ENCODE measurements around the gene METTL4.

Gene METTL4

GRCh38 chr18:2588666-2589344 lies 17.5 kb upstream of the METTL4 start:
- peaks cover 11% of the 10 kb centered on the region for H3K4me1 ChIP-seq (ENCODE audit: control insufficient read depth, insufficient read depth, low read length)
- H3K9ac ChIP-seq (ENCODE audit: low read depth, low read length): no peak overlapping the region
- no peaks in the 10 kb centered on the region for H3K27me3 ChIP-seq (ENCODE audit: control insufficient read depth, insufficient read depth, low read length)
- H3K4me3 ChIP-seq (ENCODE audit: low read length): no peak overlapping the region
- H3K4me2 ChIP-seq (ENCODE audit: low read length): no peak overlapping the region
- H3K36me3 ChIP-seq (ENCODE audit: insufficient read depth, low read length): peaks cover 12% of the 10 kb centered on the region
- H3K9me3 ChIP-seq (replicated peaks; ENCODE audit: low read length): no peaks in the 10 kb centered on the region

GRCh38 chr18:2587788-2588187 lies 16.5 kb upstream of the METTL4 start:
- Histone ChIP-seq H3K27me3 (ENCODE audit: control insufficient read depth, insufficient read depth, low read length) (no peaks in the 10 kb centered on the region), H3K4me2 (ENCODE audit: low read length) (no peak overlapping the region), H3K36me3 (ENCODE audit: insufficient read depth, low read length) (peaks cover 12% of the 10 kb centered on the region), H3K4me1 (ENCODE audit: control insufficient read depth, insufficient read depth, low read length) (peaks cover 8% of the 10 kb centered on the region), H3K9ac (ENCODE audit: low read depth, low read length) (no peak overlapping the region), H3K4me3 (ENCODE audit: low read length) (no peak overlapping the region), H3K9me3 (replicated peaks; ENCODE audit: low read length) (no peaks in the 10 kb centered on the region)

GRCh38 chr18:2573408-2573807 lies 2.1 kb upstream of the METTL4 start:
- no peaks in the 10 kb centered on the region for H3K9me3 ChIP-seq (replicated peaks; ENCODE audit: low read length)
- H3K36me3 ChIP-seq (ENCODE audit: insufficient read depth, low read length): peaks cover 3% of the 10 kb centered on the region
- peak overlapping the region; percentile 94 for H3K9ac ChIP-seq (ENCODE audit: low read depth, low read length)
- no peaks in the 10 kb centered on the region for H3K27me3 ChIP-seq (ENCODE audit: control insufficient read depth, insufficient read depth, low read length)
- peaks cover 30% of the 10 kb centered on the region for H3K4me1 ChIP-seq (ENCODE audit: control insufficient read depth, insufficient read depth, low read length)
- peak overlapping the region; percentile 75 for H3K4me2 ChIP-seq (ENCODE audit: low read length)
- peak overlapping the region; percentile 76 for H3K4me3 ChIP-seq (ENCODE audit: low read length)

GRCh38 chr18:2572892-2573291 lies 1.6 kb upstream of the METTL4 start:
- peak overlapping the region; percentile 94 for H3K9ac ChIP-seq (ENCODE audit: low read depth, low read length)
- peak overlapping the region; percentile 76 for H3K4me3 ChIP-seq (ENCODE audit: low read length)
- H3K36me3 ChIP-seq (ENCODE audit: insufficient read depth, low read length): no peaks in the 10 kb centered on the region
- no peaks in the 10 kb centered on the region for H3K27me3 ChIP-seq (ENCODE audit: control insufficient read depth, insufficient read depth, low read length)
- H3K4me2 ChIP-seq (ENCODE audit: low read length): peak overlapping the region; percentile 75
- no peaks in the 10 kb centered on the region for H3K9me3 ChIP-seq (replicated peaks; ENCODE audit: low read length)
- H3K4me1 ChIP-seq (ENCODE audit: control insufficient read depth, insufficient read depth, low read length): peaks cover 30% of the 10 kb centered on the region

GRCh38 chr18:2572171-2572569 lies 865 bp upstream of the METTL4 start:
- Histone ChIP-seq H3K9me3 (replicated peaks; ENCODE audit: low read length) (no peaks in the 10 kb centered on the region), H3K9ac (ENCODE audit: low read depth, low read length) (peak overlapping the region; percentile 94), H3K4me3 (ENCODE audit: low read length) (peak overlapping the region; percentile 76)

GRCh38 chr18:2570772-2571199 lies 519 bp downstream of the METTL4 start:
- no peaks in the 10 kb centered on the region for H3K36me3 ChIP-seq (ENCODE audit: insufficient read depth, low read length)
- no peaks in the 10 kb centered on the region for H3K27me3 ChIP-seq (ENCODE audit: control insufficient read depth, insufficient read depth, low read length)

More at GRCh38 chr18:2572171-2572569, 865 bp upstream of the METTL4 start:
- no peaks in the 10 kb centered on the region for H3K36me3 ChIP-seq (ENCODE audit: insufficient read depth, low read length)
- peaks cover 30% of the 10 kb centered on the region for H3K4me1 ChIP-seq (ENCODE audit: control insufficient read depth, insufficient read depth, low read length)
- H3K27me3 ChIP-seq (ENCODE audit: control insufficient read depth, insufficient read depth, low read length): no peaks in the 10 kb centered on the region
- peak overlapping the region; percentile 75 for H3K4me2 ChIP-seq (ENCODE audit: low read length)

GRCh38 chr18:2569338-2570207 lies 1.7 kb downstream of the METTL4 start:
- Histone ChIP-seq H3K9ac (ENCODE audit: low read depth, low read length) (peak overlapping the region; percentile 94), H3K4me1 (ENCODE audit: control insufficient read depth, insufficient read depth, low read length) (peaks cover 30% of the 10 kb centered on the region), H3K36me3 (ENCODE audit: insufficient read depth, low read length) (no peaks in the 10 kb centered on the region), H3K4me3 (ENCODE audit: low read length) (peak overlapping the region; percentile 76), H3K27me3 (ENCODE audit: control insufficient read depth, insufficient read depth, low read length) (no peaks in the 10 kb centered on the region), H3K4me2 (ENCODE audit: low read length) (peak overlapping the region; percentile 75), H3K9me3 (replicated peaks; ENCODE audit: low read length) (no peaks in the 10 kb centered on the region)

More at GRCh38 chr18:2570772-2571199, 519 bp downstream of the METTL4 start:
- Histone ChIP-seq H3K9me3 (replicated peaks; ENCODE audit: low read length) (no peaks in the 10 kb centered on the region), H3K9ac (ENCODE audit: low read depth, low read length) (peak overlapping the region; percentile 94), H3K4me2 (ENCODE audit: low read length) (peak overlapping the region; percentile 75), H3K4me3 (ENCODE audit: low read length) (peak overlapping the region; percentile 76), H3K4me1 (ENCODE audit: control insufficient read depth, insufficient read depth, low read length) (peaks cover 30% of the 10 kb centered on the region)

- Histone ChIP-seq H3K9ac (ENCODE audit: low read depth, low read length) (no peak overlapping the region), H3K9me3 (replicated peaks; ENCODE audit: low read length) (no peaks in the 10 kb centered on the region), H3K4me2 (ENCODE audit: low read length) (no peak overlapping the region), H3K4me1 (ENCODE audit: control insufficient read depth, insufficient read depth, low read length) (peaks cover 25% of the 10 kb centered on the region), H3K36me3 (ENCODE audit: insufficient read depth, low read length) (no peaks in the 10 kb centered on the region), H3K27me3 (ENCODE audit: control insufficient read depth, insufficient read depth, low read length) (no peaks in the 10 kb centered on the region), H3K4me3 (ENCODE audit: low read length) (no peak overlapping the region)
Observed at GRCh38 chr18:2568605-2569004, 2.7 kb downstream of the METTL4 start.

- Histone ChIP-seq H3K4me3 (ENCODE audit: low read length) (no peak overlapping the region), H3K4me2 (ENCODE audit: low read length) (no peak overlapping the region), H3K36me3 (ENCODE audit: insufficient read depth, low read length) (no peaks in the 10 kb centered on the region), H3K4me1 (ENCODE audit: control insufficient read depth, insufficient read depth, low read length) (peaks cover 22% of the 10 kb centered on the region), H3K9ac (ENCODE audit: low read depth, low read length) (no peak overlapping the region), H3K27me3 (ENCODE audit: control insufficient read depth, insufficient read depth, low read length) (no peaks in the 10 kb centered on the region), H3K9me3 (replicated peaks; ENCODE audit: low read length) (no peaks in the 10 kb centered on the region)
Observed at GRCh38 chr18:2568129-2568528, 3.2 kb downstream of the METTL4 start.

- Histone ChIP-seq H3K36me3 (ENCODE audit: insufficient read depth, low read length) (no peaks in the 10 kb centered on the region), H3K4me2 (ENCODE audit: low read length) (no peak overlapping the region), H3K4me3 (ENCODE audit: low read length) (no peak overlapping the region), H3K4me1 (ENCODE audit: control insufficient read depth, insufficient read depth, low read length) (peaks cover under 1% of the 10 kb centered on the region), H3K9me3 (replicated peaks; ENCODE audit: low read length) (no peaks in the 10 kb centered on the region), H3K9ac (ENCODE audit: low read depth, low read length) (no peak overlapping the region), H3K27me3 (ENCODE audit: control insufficient read depth, insufficient read depth, low read length) (no peaks in the 10 kb centered on the region)
Observed at GRCh38 chr18:2564373-2564772, 6.9 kb downstream of the METTL4 start.

GRCh38 chr18:2559249-2559648 lies 12.1 kb downstream of the METTL4 start:
- Histone ChIP-seq H3K9me3 (replicated peaks; ENCODE audit: low read length) (no peaks in the 10 kb centered on the region), H3K4me1 (ENCODE audit: control insufficient read depth, insufficient read depth, low read length) (no peaks in the 10 kb centered on the region)

More at GRCh38 chr18:2559249-2559648, 12.1 kb downstream of the METTL4 start:
- H3K4me2 ChIP-seq (ENCODE audit: low read length): no peak overlapping the region
- no peaks in the 10 kb centered on the region for H3K27me3 ChIP-seq (ENCODE audit: control insufficient read depth, insufficient read depth, low read length)
- no peak overlapping the region for H3K9ac ChIP-seq (ENCODE audit: low read depth, low read length)
- H3K4me3 ChIP-seq (ENCODE audit: low read length): no peak overlapping the region
- H3K36me3 ChIP-seq (ENCODE audit: insufficient read depth, low read length): no peaks in the 10 kb centered on the region
